HepG2 (cell line): ENCODE data around the gene VEGFA. TPM values are rescaled to one million over a fixed set of nuclear protein-coding genes. Genes with fewer than 3 reads are reported as not detected.

Source experiments
- CREB3 ChIP-seq: sonication (generic); formaldehyde crosslinking; IDR thresholded peaks from 2 replicates; pipeline ENCODE4 v1.5.0; 2020; ENCODE audit warnings: missing genetic modification reagents
- EHMT2 ChIP-seq: fragments of 200-600 bp; sonication (generic); IDR thresholded peaks from 2 replicates; pipeline ENCODE4 v1.7.0; 2017; ENCODE audit warnings: antibody characterized with exemption, low read depth, low read length, borderline replicate concordance
- GTF2F1 ChIP-seq: fragments of 150-350 bp; IDR thresholded peaks from 2 replicates; pipeline ENCODE4 v1.6.1; 2014; ENCODE audit warnings: low read length
- MAFG ChIP-seq: sonication (generic); formaldehyde crosslinking; IDR thresholded peaks from 2 replicates; pipeline ENCODE4 v1.5.1; 2020; ENCODE audit warnings: mild to moderate bottlenecking, missing genetic modification reagents
- MBD4 ChIP-seq: IDR thresholded peaks from 2 replicates; pipeline ENCODE4 v1.6.1; 2012; ENCODE audit warnings: low read length, inconsistent platforms, borderline replicate concordance
- MYPOP ChIP-seq: sonication (generic); formaldehyde crosslinking; IDR thresholded peaks from 2 replicates; pipeline ENCODE4 v1.8.1; 2023; ENCODE audit warnings: mild to moderate bottlenecking, moderate library complexity, missing genetic modification reagents
- NONO ChIP-seq, 2 experiments: fragments of 450-650 bp in 1 of 2; sonication (generic) in 1 of 2; formaldehyde crosslinking in 1 of 2; IDR thresholded peaks in 1 of 2; conservative IDR thresholded peaks in 1 of 2; 2 replicates each; pipeline versions ENCODE4 v1.6.1 to v1.8.0; 2017 to 2022; ENCODE audit warnings: mild to moderate bottlenecking in 1 of 2, missing genetic modification reagents in 1 of 2, moderate library complexity in 1 of 2
- PAF1 ChIP-seq: IDR thresholded peaks from 2 replicates; pipeline ENCODE4 v1.6.1; 2016; ENCODE audit warnings: missing genetic modification reagents, missing compliant biosample characterization
- WIZ ChIP-seq: sonication (generic); formaldehyde crosslinking; IDR thresholded peaks from 2 replicates; pipeline ENCODE4 v1.5.1; 2020; ENCODE audit warnings: mild to moderate bottlenecking, missing genetic modification reagents
- ZNF207 ChIP-seq: fragments of 450-650 bp; IDR thresholded peaks from 2 replicates; pipeline ENCODE4 v1.6.1; 2016; ENCODE audit warnings: antibody characterized with exemption, borderline replicate concordance
- ZNF329 ChIP-seq: sonication (generic); formaldehyde crosslinking; IDR thresholded peaks from 2 replicates; pipeline ENCODE4 v1.9.0; 2021; ENCODE audit warnings: low read depth, mild to moderate bottlenecking, missing genetic modification reagents
- ZNF468 ChIP-seq: sonication (generic); formaldehyde crosslinking; IDR thresholded peaks from 2 replicates; pipeline ENCODE4 v1.8.0; 2022; ENCODE audit warnings: mild to moderate bottlenecking, moderate library complexity, missing genetic modification reagents
- ZNF530 ChIP-seq: sonication (generic); formaldehyde crosslinking; IDR thresholded peaks from 2 replicates; pipeline ENCODE4 v1.5.0; 2020; ENCODE audit warnings: low read depth, mild to moderate bottlenecking, missing genetic modification reagents
- ZNF552 ChIP-seq: sonication (generic); formaldehyde crosslinking; IDR thresholded peaks from 2 replicates; pipeline ENCODE4 v1.9.0; 2022; ENCODE audit warnings: missing genetic modification reagents, mild to moderate bottlenecking, borderline replicate concordance
- ZNF563 ChIP-seq: sonication (generic); formaldehyde crosslinking; IDR thresholded peaks from 2 replicates; pipeline ENCODE4 v1.8.0; 2022; ENCODE audit warnings: mild to moderate bottlenecking, moderate library complexity, missing genetic modification reagents
- ZNF607 ChIP-seq: sonication (generic); formaldehyde crosslinking; IDR thresholded peaks from 2 replicates; pipeline ENCODE4 v1.5.1; 2020; ENCODE audit warnings: missing genetic modification reagents, mild to moderate bottlenecking, borderline replicate concordance
- ZNF766 ChIP-seq: sonication (generic); formaldehyde crosslinking; IDR thresholded peaks from 2 replicates; pipeline ENCODE4 v1.5.0; 2020; ENCODE audit warnings: missing genetic modification reagents, borderline replicate concordance
- ZNF770 ChIP-seq: sonication (generic); formaldehyde crosslinking; IDR thresholded peaks from 2 replicates; pipeline ENCODE4 v1.5.0; 2020; ENCODE audit warnings: mild to moderate bottlenecking, missing genetic modification reagents
- ZNF784 ChIP-seq: sonication (generic); formaldehyde crosslinking; IDR thresholded peaks from 2 replicates; pipeline ENCODE4 v1.5.1; 2020; ENCODE audit warnings: missing genetic modification reagents, mild to moderate bottlenecking, borderline replicate concordance
- polyA plus RNA-seq, 8 experiments: library from polyadenylated mRNA; depleted of rRNA in 3 of 8; stranded (reverse) in 7 of 8; unstranded in 1 of 8; fragments of >200 nt; fragmentation: Illumina TruSeq in 4 of 8; extraction: Trizol in 4 of 8; gene quantifications; 2 replicates each; pipeline versions ENCODE4 v1.2.1 to v1.2.3, GENCODE V29; 2011 to 2016; ENCODE audit warnings: low read depth in 4 of 8, missing spikeins in 1 of 8, mixed read lengths in 1 of 8; ENCODE audit not compliant: insufficient read depth in 1 of 8
- total RNA-seq, 5 experiments: library from RNA; depleted of rRNA; stranded (reverse); fragments of >200 nt; fragmentation: Illumina TruSeq; extraction: Trizol; gene quantifications; 2 replicates each; pipeline ENCODE4 v1.2.3, GENCODE V29; 2016; ENCODE audit warnings: low read depth in 1 of 5
- TF ChIP-seq, protein P1 (sequence below): fragments of 450-650 bp; IDR thresholded peaks from 2 replicates; pipeline ENCODE4 v1.6.1; 2017
- TF ChIP-seq, protein P2 (sequence below): sonication (generic); formaldehyde crosslinking; IDR thresholded peaks from 2 replicates; pipeline ENCODE4 v1.9.0; 2022; ENCODE audit warnings: low read depth, missing genetic modification reagents

Gene VEGFA
- total and polyA plus RNA-seq, 2 of the 13 experiments (the other 11 are each of a cell fraction or from before 2014, with no cell fraction given), result 68.1 to 629 TPM

DNA sequence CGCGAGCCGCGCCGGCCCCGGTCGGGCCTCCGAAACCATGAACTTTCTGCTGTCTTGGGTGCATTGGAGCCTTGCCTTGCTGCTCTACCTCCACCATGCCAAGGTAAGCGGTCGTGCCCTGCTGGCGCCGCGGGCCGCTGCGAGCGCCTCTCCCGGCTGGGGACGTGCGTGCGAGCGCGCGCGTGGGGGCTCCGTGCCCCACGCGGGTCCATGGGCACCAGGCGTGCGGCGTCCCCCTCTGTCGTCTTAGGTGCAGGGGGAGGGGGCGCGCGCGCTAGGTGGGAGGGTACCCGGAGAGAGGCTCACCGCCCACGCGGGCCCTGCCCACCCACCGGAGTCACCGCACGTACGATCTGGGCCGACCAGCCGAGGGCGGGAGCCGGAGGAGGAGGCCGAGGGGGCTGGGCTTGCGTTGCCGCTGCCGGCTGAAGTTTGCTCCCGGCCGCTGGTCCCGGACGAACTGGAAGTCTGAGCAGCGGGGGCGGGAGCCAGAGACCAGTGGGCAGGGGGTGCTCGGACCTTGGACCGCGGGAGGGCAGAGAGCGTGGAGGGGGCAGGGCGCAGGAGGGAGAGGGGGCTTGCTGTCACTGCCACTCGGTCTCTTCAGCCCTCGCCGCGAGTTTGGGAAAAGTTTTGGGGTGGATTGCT lies 1.3 kb downstream of the VEGFA start (continued):
- peak; percentile 37; the same call in 1 of the 2 replicates for TF ChIP-seq ZNF468
- no peak for TF ChIP-seq ZNF766 (CRISPR knock-in tag)
- no peak for TF ChIP-seq WIZ (CRISPR knock-in tag)
- no peak; the same call in 1 of the 2 replicates for TF ChIP-seq ZNF329 (CRISPR knock-in tag)
- peak; percentile 74; the same call in 1 of the 2 replicates for TF ChIP-seq ZNF552 (CRISPR knock-in tag)
- TF ChIP-seq, protein P1, sequence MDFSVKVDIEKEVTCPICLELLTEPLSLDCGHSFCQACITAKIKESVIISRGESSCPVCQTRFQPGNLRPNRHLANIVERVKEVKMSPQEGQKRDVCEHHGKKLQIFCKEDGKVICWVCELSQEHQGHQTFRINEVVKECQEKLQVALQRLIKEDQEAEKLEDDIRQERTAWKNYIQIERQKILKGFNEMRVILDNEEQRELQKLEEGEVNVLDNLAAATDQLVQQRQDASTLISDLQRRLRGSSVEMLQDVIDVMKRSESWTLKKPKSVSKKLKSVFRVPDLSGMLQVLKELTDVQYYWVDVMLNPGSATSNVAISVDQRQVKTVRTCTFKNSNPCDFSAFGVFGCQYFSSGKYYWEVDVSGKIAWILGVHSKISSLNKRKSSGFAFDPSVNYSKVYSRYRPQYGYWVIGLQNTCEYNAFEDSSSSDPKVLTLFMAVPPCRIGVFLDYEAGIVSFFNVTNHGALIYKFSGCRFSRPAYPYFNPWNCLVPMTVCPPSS, result no peak
- no peak for TF ChIP-seq NONO (IDR thresholded peaks at IDR 0.05)
- peak; percentile 99 for TF ChIP-seq NONO (CRISPR knock-in tag; conservative IDR thresholded peaks at IDR 0.05)
- TF ChIP-seq MBD4, result no peak
- TF ChIP-seq ZNF563 (CRISPR knock-in tag), result peak; percentile 35; the same call in 1 of the 2 replicates
- TF ChIP-seq ZNF784, result peak; percentile 7; the same call in 1 of the 2 replicates
- TF ChIP-seq CREB3 (CRISPR knock-in tag), result no peak
- TF ChIP-seq ZNF530 (CRISPR knock-in tag), result no peak
- no peak for TF ChIP-seq ZNF207
- TF ChIP-seq ZNF607 (CRISPR knock-in tag), result peak; percentile 48; the same call in 1 of the 2 replicates
- peak; percentile 91 for TF ChIP-seq PAF1 (CRISPR knock-in tag)
- TF ChIP-seq ZNF770 (CRISPR knock-in tag), result peak; percentile 58
- no peak for TF ChIP-seq GTF2F1
- TF ChIP-seq, protein P2, sequence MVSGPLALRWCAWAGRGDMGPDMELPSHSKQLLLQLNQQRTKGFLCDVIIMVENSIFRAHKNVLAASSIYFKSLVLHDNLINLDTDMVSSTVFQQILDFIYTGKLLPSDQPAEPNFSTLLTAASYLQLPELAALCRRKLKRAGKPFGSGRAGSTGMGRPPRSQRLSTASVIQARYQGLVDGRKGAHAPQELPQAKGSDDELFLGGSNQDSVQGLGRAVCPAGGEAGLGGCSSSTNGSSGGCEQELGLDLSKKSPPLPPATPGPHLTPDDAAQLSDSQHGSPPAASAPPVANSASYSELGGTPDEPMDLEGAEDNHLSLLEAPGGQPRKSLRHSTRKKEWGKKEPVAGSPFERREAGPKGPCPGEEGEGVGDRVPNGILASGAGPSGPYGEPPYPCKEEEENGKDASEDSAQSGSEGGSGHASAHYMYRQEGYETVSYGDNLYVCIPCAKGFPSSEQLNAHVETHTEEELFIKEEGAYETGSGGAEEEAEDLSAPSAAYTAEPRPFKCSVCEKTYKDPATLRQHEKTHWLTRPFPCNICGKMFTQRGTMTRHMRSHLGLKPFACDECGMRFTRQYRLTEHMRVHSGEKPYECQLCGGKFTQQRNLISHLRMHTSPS (CRISPR knock-in tag), result no peak
- no peak for TF ChIP-seq EHMT2
- TF ChIP-seq MAFG, result no peak; the same call in 1 of the 2 replicates
- no peak; the same call in 1 of the 2 replicates for TF ChIP-seq MYPOP
